Epidermal melanocyte (primary cell): Measurements from ENCODE around the gene TMEM238L.
"Not testable (repeated sequence)": the region's sequence is repeated elsewhere in the genome, so short reads cannot be mapped to it uniquely, and the experiment has no call there.

Experiments used
- DNase-seq: peaks from one replicate; pipeline ENCODE4 v3.0.0; 2011; ENCODE audit warnings: low spot score; ENCODE audit not compliant: insufficient read length

Gene TMEM238L, protein sequence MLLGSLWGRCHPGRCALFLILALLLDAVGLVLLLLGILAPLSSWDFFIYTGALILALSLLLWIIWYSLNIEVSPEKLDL

GRCh38 chr17:10803830-10804475 is at the start of gene TMEM238L:
TSS of gene TMEM238L (minus strand) at chr17:10804099. CDS start at chr17:10803963, 136 bp downstream.
- no peak for DNase-seq

DNA sequence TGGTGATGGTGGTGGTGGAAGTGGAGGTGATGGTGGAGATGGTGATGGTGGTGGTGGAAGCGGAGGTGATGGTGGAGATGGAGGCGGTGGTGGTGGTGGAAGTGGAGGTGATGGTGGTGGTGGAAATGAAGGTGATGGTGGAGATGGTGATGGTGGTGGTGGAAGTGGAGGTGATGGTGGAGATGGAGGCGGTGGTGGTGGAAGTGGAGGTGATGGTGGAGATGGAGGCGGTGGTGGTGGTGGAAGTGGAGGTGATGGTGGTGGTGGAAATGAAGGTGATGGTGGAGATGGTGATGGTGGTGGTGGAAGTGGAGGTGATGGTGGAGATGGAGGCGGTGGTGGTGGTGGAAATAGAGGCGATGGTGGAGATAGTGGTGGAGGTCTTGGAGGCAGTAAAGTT is 42.7 kb upstream of the TMEM238L start:
- DNase-seq, result not testable (repeated sequence)

DNA sequence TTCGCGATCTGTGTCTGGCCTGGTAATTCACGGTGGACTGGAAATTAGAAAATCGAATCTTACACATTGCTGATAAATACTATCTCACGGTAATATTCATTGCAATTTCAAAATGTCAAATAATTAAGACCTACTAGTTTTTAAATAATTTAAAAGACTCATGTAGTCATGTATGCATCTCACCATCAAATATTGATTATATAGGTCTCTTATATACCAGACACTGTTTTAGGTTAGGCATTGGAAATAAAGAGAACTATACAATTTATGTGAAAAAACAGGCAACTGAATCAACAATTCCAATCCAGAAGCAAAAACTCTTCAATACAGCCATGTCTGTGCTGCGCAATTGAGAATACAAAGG is 41.5 kb upstream of the TMEM238L start:
- no peak for DNase-seq

GRCh38 chr17:10844621-10845387 is 40.9 kb upstream of the TMEM238L start:
- DNase-seq, result peak; percentile 74

GRCh38 chr17:10843811-10844210 is 39.9 kb upstream of the TMEM238L start:
- no peak for DNase-seq

DNA sequence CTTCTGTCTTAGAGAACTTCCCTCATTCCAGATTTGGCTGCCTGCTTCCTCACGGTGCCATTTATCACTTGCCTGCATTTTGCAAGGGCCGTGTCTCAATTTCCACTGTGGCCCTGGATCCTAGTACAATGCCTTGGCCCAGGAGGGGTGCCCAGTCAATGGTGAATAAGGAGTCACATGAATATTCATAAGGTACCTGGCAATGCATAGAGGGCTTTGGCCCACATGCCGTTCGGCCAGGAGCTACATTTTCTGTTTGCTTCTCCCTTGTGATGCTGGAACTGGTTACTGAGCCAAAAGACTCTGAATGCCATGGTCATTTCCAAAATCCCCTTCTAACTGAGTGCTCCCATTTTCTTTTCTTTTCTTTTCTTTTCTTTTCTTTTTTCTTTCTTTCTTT is 38.8 kb upstream of the TMEM238L start:
- DNase-seq, result no peak

DNA sequence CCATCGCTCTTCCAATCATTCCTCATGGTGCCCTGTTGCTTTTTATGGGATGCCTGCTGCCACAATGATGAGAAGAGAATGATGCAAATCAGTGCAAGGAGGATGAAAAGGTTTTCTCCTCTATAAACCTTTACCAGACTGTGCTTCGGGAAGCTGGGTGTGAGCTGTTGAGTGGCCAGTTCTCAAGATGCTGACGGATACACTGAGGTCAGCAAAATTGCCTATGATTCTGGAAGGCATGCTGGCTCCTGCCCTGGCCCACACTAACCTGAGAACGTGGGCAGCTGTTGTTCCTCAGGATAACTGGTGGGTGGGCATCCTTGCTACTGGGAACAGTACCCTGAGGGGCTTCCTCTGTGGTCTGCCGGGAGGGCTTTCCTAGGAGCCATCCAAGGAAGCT is 34.8 kb upstream of the TMEM238L start:
- DNase-seq, result no peak

DNA sequence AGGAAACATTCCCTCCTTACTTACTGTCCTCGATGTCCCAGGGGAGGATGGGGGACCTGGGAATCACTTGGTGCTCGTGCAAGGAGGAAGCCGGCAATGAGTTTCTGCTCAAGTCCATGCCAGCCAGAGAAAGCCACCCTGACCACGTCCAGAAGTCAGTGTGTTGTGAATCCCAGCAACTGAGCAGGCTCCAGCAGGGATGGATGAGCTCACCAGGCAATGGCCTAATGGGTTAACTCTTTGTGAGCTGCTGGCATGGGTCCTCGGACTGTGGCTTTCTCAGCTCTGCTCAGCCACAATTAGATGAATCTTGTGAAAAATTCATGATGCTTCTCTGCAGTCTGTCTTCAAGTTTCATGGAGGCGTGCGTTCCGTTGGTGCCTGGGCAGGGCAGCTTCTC is 34.0 kb upstream of the TMEM238L start, which contains the start of gene PIRT:
PIRT (minus strand) TSS at position 167 of the 400 bp plus-strand sequence. CDS start 12,442 bp downstream, outside the sequence.
- DNase-seq, result no peak

DNA sequence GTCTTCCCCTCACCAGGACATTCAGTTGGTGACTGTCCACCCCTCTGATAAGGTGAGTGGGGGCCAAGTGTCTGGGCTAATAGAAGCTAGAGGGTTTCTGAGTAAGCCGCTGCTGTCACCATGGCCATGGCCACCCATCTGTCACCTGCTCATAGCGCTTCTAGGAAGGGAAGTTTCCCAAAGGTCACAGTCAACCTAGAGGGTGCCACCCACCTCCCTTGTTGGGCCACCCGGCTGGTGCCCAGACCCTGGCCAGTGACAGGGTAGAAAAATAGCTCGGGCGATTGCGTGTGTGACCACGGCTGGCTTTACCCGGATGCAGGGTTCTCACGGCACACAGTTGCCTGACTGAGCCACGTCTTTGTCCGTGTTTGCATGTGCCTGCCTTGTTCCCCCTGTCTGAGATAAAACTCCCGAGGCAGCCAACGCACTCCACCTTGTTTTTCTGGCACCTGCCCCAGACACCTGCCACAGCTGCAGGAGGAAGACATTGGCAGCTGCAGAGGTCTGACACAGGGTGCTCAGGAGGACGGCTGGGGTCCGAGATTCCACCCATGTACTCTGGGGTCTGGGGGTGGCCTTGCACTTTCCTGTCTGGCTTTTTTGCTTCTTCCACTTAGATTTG is 33.2 kb upstream of the TMEM238L start:
- DNase-seq, result no peak

- DNase-seq, result no peak
These were observed 32.2 kb upstream of the TMEM238L start for GRCh38 chr17:10836145-10836544.

DNA sequence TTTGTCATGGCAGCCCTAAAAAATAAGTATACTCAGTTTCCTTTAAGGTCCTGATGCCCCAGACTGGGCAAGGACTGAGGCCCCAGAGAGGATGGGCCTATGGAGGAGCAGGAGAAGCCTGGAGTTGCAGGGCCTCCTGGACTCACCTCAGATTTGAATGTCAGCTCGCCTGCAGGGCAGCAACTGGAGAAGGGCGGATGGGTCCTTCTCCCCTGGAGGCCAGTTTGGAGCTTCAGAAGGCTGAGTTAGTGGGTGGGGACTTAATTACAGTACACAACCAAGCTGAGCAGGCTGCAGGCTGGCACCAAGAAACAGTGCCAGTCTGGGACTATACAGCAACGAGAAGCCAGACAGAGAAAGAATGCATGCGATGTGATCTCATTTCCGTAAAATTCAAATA is 27.8 kb upstream of the TMEM238L start:
- no peak for DNase-seq

DNA sequence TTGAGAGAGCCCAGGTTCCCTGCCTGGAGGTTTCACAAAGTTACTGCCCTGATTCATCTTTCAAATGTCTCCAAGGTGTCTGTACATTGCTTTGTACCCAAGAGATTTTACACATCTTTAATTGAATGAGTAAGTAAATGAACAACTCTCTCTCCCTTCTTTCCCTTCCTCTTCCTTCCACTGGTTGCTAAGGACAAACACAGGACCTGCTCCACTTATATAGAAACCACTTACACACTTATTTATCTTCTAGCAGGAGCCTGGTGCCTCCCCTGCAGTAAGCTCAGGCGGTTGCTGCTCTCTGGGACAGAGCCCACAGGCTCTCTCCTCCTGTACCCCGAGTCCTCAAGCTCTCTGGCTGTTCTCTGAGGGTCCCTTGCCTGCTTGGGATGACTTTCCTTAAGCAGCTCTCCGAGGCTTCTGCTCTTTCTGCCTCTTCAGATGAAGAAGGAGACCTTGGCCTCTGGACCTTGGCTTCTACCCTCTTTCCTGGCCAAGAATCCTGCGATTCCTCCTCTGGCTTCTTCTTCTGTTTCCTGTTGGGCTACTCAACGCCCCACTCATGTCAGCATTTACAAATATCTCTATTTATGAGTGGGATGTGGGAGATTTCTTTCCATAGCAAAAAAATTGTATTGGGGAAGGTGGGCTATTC is 24.1 kb upstream of the TMEM238L start:
- no peak for DNase-seq

GRCh38 chr17:10824874-10825273 is 21.0 kb upstream of the TMEM238L start:
- no peak for DNase-seq

DNA sequence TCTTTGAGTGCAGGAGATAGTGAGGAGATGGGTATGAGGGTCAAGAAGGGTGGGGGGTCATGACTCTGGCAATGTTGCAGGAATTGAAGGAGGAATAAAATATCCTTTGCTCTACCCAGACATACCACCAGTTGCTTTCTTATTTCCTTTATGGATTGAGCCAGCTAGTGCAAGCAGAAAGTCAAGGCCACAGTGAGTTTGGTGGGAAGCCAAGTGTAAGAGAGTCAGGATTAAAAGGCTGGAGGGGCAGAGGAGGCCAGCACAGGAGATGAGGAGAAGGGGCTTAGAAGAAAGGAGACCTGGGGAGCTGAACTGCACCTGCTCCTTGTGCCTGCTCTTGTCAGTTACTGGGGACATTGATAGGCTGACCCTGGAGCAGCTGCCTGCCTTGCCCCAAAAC is 17.9 kb upstream of the TMEM238L start:
- no peak for DNase-seq

- DNase-seq, result no peak
These were observed 17.2 kb upstream of the TMEM238L start for GRCh38 chr17:10821054-10821453.

DNA sequence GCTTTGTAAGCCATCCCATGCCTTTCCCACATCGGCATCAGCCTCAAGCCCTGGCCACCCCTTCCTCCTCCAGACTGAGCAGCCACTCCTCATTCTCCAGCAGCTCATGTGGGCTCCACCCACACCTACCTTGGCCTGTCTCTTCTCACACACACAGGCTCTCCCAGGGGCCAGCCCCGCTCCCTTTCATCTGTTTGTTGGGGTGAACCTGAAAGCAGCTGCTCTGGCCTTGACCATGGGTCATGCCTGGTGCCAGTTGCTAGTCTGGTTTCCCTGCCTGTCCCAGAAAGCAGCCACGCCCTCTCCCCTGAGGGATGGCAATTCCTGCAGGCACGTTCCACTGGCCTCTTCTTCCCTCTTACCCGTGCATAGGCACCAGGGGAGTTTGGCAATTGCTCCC is 11.4 kb upstream of the TMEM238L start:
- DNase-seq, result no peak

GRCh38 chr17:10814075-10814474 is 10.2 kb upstream of the TMEM238L start:
- no peak for DNase-seq

DNA sequence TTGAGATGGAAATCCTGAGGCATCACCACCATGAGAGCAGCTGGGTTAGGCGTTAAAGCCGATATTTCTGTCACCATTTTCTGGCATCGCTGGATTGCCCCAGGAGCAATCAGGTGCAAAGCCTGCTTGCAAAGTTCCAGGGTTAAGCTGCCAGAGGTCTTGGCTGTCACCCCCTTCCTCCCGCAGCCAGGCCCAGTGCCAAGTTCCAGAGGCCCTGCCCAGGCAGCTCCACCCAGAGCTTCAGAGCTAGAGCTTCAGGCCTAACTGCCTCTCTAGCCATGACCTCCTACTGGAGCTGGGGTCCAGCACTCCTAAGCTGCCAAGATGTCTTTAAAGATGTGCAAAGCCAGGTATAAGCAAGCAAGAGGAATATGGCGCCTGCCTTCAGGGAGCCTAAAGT is 8.8 kb upstream of the TMEM238L start:
- no peak for DNase-seq

DNA sequence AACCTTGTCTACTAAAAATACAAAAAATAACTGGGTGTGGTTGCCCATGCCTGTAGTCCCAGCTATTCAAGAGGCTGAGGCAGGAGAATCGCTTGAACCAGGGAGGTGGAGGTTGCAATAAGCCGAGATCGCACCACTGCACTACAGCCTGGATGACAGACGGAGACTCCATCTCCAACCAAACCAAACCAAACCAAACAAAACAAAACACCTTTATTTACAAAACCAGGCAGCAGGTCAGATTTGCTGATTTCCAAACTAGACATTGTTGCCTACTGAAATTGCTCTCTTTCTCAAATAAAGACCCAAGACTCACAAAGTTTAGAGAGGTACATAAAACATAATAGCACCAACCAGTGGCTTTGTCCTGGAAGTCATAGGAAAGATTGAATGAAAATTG is 5.7 kb upstream of the TMEM238L start:
- no peak for DNase-seq

DNA sequence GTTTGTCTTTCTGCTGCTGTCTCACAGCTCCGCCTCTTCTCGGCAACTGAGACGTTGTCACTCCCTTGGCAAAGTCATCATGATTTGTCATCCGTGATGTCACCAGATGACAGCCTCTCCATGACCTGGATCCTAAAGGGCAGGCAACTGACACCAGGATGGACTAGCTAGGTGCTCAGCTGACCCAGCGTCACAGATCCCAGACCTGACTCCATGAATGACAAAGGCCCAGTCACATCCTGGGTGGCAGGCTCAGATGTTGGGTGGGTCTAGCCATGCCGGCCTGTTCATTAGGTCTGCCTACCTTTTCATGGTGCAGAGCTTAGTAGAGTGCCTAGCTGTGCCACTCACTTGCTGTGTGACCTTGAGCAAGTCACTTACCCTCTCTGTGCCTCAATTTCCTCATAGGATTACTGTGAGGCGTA is 3.8 kb upstream of the TMEM238L start:
- DNase-seq, result no peak

GRCh38 chr17:10806545-10807262 is 2.8 kb upstream of the TMEM238L start:
- DNase-seq, result no peak
